H1 (cell line): Measurements from ENCODE around the gene MROH7. TPM values are rescaled to one million over a fixed set of nuclear protein-coding genes. Genes with fewer than 3 reads are reported as not detected.

Experiments
- CTCF ChIA-PET: fragments of 300-600 bp; sonication (Branson Sonifier 250); formaldehyde crosslinking; loops from one replicate; lab custom pipeline; 2021; ENCODE audit not compliant: partially characterized antibody; lab: Charles Lee
- POLR2A ChIA-PET: fragments of 300-600 bp; sonication (Branson Sonifier 250); formaldehyde crosslinking; loops from one replicate; lab custom pipeline; 2021; ENCODE audit warnings: inconsistent platforms; ENCODE audit not compliant: partially characterized antibody; lab: Charles Lee
- DNase-seq, 2 experiments: peaks; one replicate each; pipeline versions ENCODE4 v3.0.0 to v3.0.0-alpha.2; 2010 to 2022; ENCODE audit warnings: low spot score in 2 of 2, low read depth in 1 of 2, mixed read lengths in 1 of 2
- FAIRE-seq: peaks from 2 replicates; lab custom pipeline; 2011; peaks lifted over from hg19 to GRCh38; lab: Jason Lieb, UNC
- H2AFZ ChIP-seq: 2 replicates; pipeline ENCODE4 v1.8.1; 2012; ENCODE audit warnings: low read length, inconsistent platforms
- H2AK5ac ChIP-seq: 2 replicates; pipeline ENCODE4 v1.6.1; 2013; ENCODE audit warnings: low read depth, low read length
- H2BK120ac ChIP-seq: replicated peaks from 2 replicates; pipeline ENCODE3; 2013; ENCODE audit warnings: low read depth, low read length, inconsistent platforms
- H2BK12ac ChIP-seq: 2 replicates; pipeline ENCODE4 v1.6.1; 2013; ENCODE audit warnings: low read depth, low read length
- H2BK15ac ChIP-seq: 2 replicates; pipeline ENCODE4 v1.6.1; 2013; ENCODE audit warnings: low read length
- H2BK20ac ChIP-seq: 2 replicates; pipeline ENCODE4 v1.6.1; 2013; ENCODE audit warnings: low read length
- H2BK5ac ChIP-seq: 2 replicates; pipeline ENCODE4 v1.6.1; 2013; ENCODE audit warnings: low read depth, low read length
- H3K14ac ChIP-seq: 2 replicates; pipeline ENCODE4 v1.6.1; 2013; ENCODE audit warnings: inconsistent platforms; ENCODE audit not compliant: insufficient read length
- H3K18ac ChIP-seq: 2 replicates; pipeline ENCODE4 v1.6.1; 2013; ENCODE audit warnings: low read length; ENCODE audit errors: extremely low read depth
- H3K23ac ChIP-seq: 2 replicates; pipeline ENCODE4 v1.6.1; 2013; ENCODE audit warnings: inconsistent platforms; ENCODE audit not compliant: insufficient read length
- H3K23me2 ChIP-seq: 2 replicates; pipeline ENCODE4 v1.6.1; 2013; ENCODE audit warnings: low read depth, low read length
- H3K27ac ChIP-seq: 2 replicates; pipeline ENCODE4 v1.6.1; 2011; ENCODE audit warnings: low read depth, low read length, inconsistent platforms
- H3K27me3 ChIP-seq, 4 experiments: replicated peaks in 1 of 4; 1 replicate in 1 of 4; 2 replicates in 3 of 4; pipeline versions ENCODE4 v1.6.1 to v1.8.1; 2011 to 2013; ENCODE audit warnings: low read length in 3 of 4, mild to moderate bottlenecking in 3 of 4, inconsistent platforms in 2 of 4, mixed read lengths in 2 of 4, moderate library complexity in 1 of 4; ENCODE audit not compliant: control insufficient read depth in 3 of 4, insufficient read depth in 3 of 4; ENCODE audit errors: extremely low read depth in 1 of 4
- H3K36me3 ChIP-seq, 4 experiments: 2 replicates each; pipeline versions ENCODE4 v1.6.1 to v1.8.1; 2011 to 2013; ENCODE audit warnings: mild to moderate bottlenecking in 4 of 4, low read length in 3 of 4, moderate library complexity in 2 of 4, control low read depth in 1 of 4, inconsistent platforms in 1 of 4; ENCODE audit not compliant: insufficient read depth in 4 of 4, control insufficient read depth in 2 of 4
- H3K4ac ChIP-seq: replicated peaks from 2 replicates; pipeline ENCODE3; 2013; ENCODE audit warnings: low read length, low read depth, mixed read lengths, inconsistent platforms; ENCODE audit not compliant: insufficient read length
- H3K4me1 ChIP-seq, 4 experiments: replicated peaks in 1 of 4; 1 replicate in 1 of 4; 2 replicates in 3 of 4; pipeline versions ENCODE4 v1.6.1 to v1.8.1; 2011 to 2013; ENCODE audit warnings: low read length in 3 of 4, inconsistent platforms in 2 of 4, mixed read lengths in 1 of 4; ENCODE audit not compliant: insufficient read depth in 4 of 4, control insufficient read depth in 3 of 4
- H3K4me2 ChIP-seq, 2 experiments: 2 replicates each; pipeline versions ENCODE4 v1.6.1 to v1.8.1; 2011 to 2013; ENCODE audit warnings: low read depth in 2 of 2, low read length in 2 of 2, control low read depth in 1 of 2, inconsistent platforms in 1 of 2, mild to moderate bottlenecking in 1 of 2; ENCODE audit not compliant: insufficient read depth in 1 of 2
- H3K4me3 ChIP-seq, 4 experiments: fragments of 200-600, 300-600 bp in 1 of 4; sonication (generic), shearing (Covaris generic), sonication (Bioruptor Twin) in 1 of 4; 2 replicates each; pipeline versions ENCODE4 v1.5.1 to v1.8.1; 2011 to 2016; ENCODE audit warnings: low read length in 4 of 4, low read depth in 3 of 4, control low read depth in 2 of 4, inconsistent platforms in 2 of 4, mild to moderate bottlenecking in 2 of 4, mixed read lengths in 1 of 4, moderate library complexity in 1 of 4; ENCODE audit not compliant: insufficient read depth in 2 of 4; ENCODE audit errors: extremely low read depth in 1 of 4
- H3K56ac ChIP-seq: replicated peaks from 2 replicates; pipeline ENCODE3; 2013; ENCODE audit warnings: low read depth, mild to moderate bottlenecking, mixed read lengths, low read length, inconsistent platforms; ENCODE audit not compliant: insufficient read length
- H3K79me1 ChIP-seq: 2 replicates; pipeline ENCODE4 v1.6.1; 2013; ENCODE audit warnings: low read depth, low read length, control low read depth
- H3K79me2 ChIP-seq, 2 experiments: 2 replicates each; pipeline versions ENCODE4 v1.6.1 to v1.8.1; 2012 to 2013; ENCODE audit warnings: low read length in 2 of 2, mild to moderate bottlenecking in 2 of 2, inconsistent platforms in 1 of 2; ENCODE audit not compliant: insufficient read depth in 2 of 2, control insufficient read depth in 1 of 2
- H3K9ac ChIP-seq, 4 experiments: replicated peaks in 1 of 4; 1 replicate in 1 of 4; 2 replicates in 3 of 4; pipeline versions ENCODE4 v1.6.1 to v1.8.1; 2011 to 2013; ENCODE audit warnings: low read depth in 3 of 4, low read length in 3 of 4, control low read depth in 2 of 4, mild to moderate bottlenecking in 2 of 4, moderate library complexity in 2 of 4, inconsistent platforms in 1 of 4; ENCODE audit errors: extremely low read depth in 1 of 4
- H3K9me3 ChIP-seq, 2 experiments: 2 replicates each; pipeline versions ENCODE4 v1.6.1 to v1.8.1; 2012 to 2013; ENCODE audit warnings: mild to moderate bottlenecking in 2 of 2, moderate library complexity in 2 of 2, control low read depth in 1 of 2, inconsistent platforms in 1 of 2, low read depth in 1 of 2, low read length in 1 of 2, mixed read lengths in 1 of 2; ENCODE audit not compliant: insufficient read depth in 2 of 2
- H4K20me1 ChIP-seq, 2 experiments: replicated peaks in 1 of 2; 2 replicates each; pipeline versions ENCODE3 to v1.8.1; 2011 to 2013; ENCODE audit warnings: inconsistent platforms in 2 of 2, low read length in 2 of 2, mild to moderate bottlenecking in 1 of 2; ENCODE audit not compliant: insufficient read depth in 2 of 2, control insufficient read depth in 1 of 2
- H4K5ac ChIP-seq: 2 replicates; pipeline ENCODE4 v1.6.1; 2013; ENCODE audit warnings: low read length, low read depth, mixed read lengths, inconsistent platforms; ENCODE audit not compliant: insufficient read length
- H4K8ac ChIP-seq: 2 replicates; pipeline ENCODE4 v1.8.0; 2013; ENCODE audit warnings: mild to moderate bottlenecking, moderate library complexity, low read length, inconsistent platforms; ENCODE audit not compliant: insufficient read depth; ENCODE audit errors: extremely low read depth
- H4K91ac ChIP-seq: replicated peaks from 2 replicates; pipeline ENCODE3; 2013; ENCODE audit warnings: low read length, mixed read lengths, inconsistent platforms; ENCODE audit not compliant: insufficient read length
- BRCA1 ChIP-seq: IDR thresholded peaks from 2 replicates; pipeline ENCODE4 v1.6.1; 2012; ENCODE audit warnings: low read depth, low read length, improper control_type of control experiment
- CBX5 ChIP-seq: fragments of 300-800, 300-1000 bp; sonication (generic); IDR thresholded peaks from 2 replicates; pipeline ENCODE4 v1.7.1; 2016; ENCODE audit warnings: antibody characterized with exemption, low read length, low read depth
- GTF2F1 ChIP-seq: IDR thresholded peaks from 2 replicates; pipeline ENCODE4 v1.6.1; 2012; ENCODE audit warnings: low read depth, low read length, improper control_type of control experiment, borderline replicate concordance
- PHF8 ChIP-seq: fragments of 200-600 bp; sonication (generic); conservative IDR thresholded peaks from 2 replicates; pipeline ENCODE4 v1.7.1; 2012; ENCODE audit warnings: low read depth, mild to moderate bottlenecking, inconsistent platforms, low read length, moderate library complexity
- POU5F1 ChIP-seq: IDR thresholded peaks from 2 replicates; pipeline ENCODE4 v1.6.1; 2011; ENCODE audit warnings: low read depth, mild to moderate bottlenecking, low read length, moderate library complexity
- SUZ12 ChIP-seq: fragments of 200-600 bp; sonication (generic); IDR thresholded peaks from 2 replicates; pipeline ENCODE4 v1.6.1; 2012; ENCODE audit warnings: mild to moderate bottlenecking, inconsistent platforms, low read length, moderate library complexity, mixed read lengths
- TEAD4 ChIP-seq: IDR thresholded peaks from 2 replicates; pipeline ENCODE4 v1.6.1; 2012; ENCODE audit warnings: low read depth, low read length, inconsistent platforms, mixed read lengths
- WGBS, 2 experiments: shearing (Covaris generic) in 1 of 2; methylation state at CpG; one replicate each; pipeline versions ENCODE4 v1.1.6 to v1.1.7; 2013 to 2015; ENCODE audit warnings: low lambda C conversion rate in 2 of 2, mixed read lengths in 2 of 2, inconsistent platforms in 1 of 2, low coverage in 1 of 2, missing lambda C conversion rate in 1 of 2; ENCODE audit not compliant: insufficient replicate concordance in 2 of 2, insufficient coverage in 1 of 2, insufficient read length in 1 of 2; ENCODE audit errors: extremely low coverage in 1 of 2, missing lambda C conversion rate in 1 of 2; 5-methylcytosine and 5-hydroxymethylcytosine counted together
- polyA plus RNA-seq, 7 experiments: library from polyadenylated mRNA; depleted of rRNA in 3 of 7; stranded (reverse) in 5 of 7; unstranded in 2 of 7; fragments of >200 nt in 5 of 7; fragments of 200-250 nt in 2 of 7; gene quantifications; 1 replicate in 5 of 7; 2 replicates in 1 of 7; 4 replicates in 1 of 7; pipeline versions ENCODE4 v1.2.1 to v1.2.3, GENCODE V29; 2011 to 2013; ENCODE audit warnings: missing spikeins in 2 of 7, mixed read lengths in 2 of 7
- total RNA-seq: library from RNA; stranded (reverse); fragmentation: NEBNext Ultra II Directional; extraction: Animal tissue kit (Norgen Biotek cat#: 25700); gene quantifications from 2 replicates; pipeline ENCODE4 v1.2.1, GENCODE V29; 2021
- TF ChIP-seq, protein P1 (sequence below): IDR thresholded peaks from 2 replicates; pipeline ENCODE4 v1.6.1; 2012; ENCODE audit warnings: inconsistent platforms

The MROH7 gene
- total and polyA plus RNA-seq, 2 of the 8 experiments (the other 6 are each of a cell fraction or from before 2014, with no cell fraction given) = 0.07 to 0.20 TPM

GRCh38 chr1:54645806-54646676, 4.5 kb downstream of the MROH7 start:
- H4K8ac ChIP-seq = no peak overlapping the region
- no peak for FAIRE-seq
- no peak for TF ChIP-seq PHF8
- no peak for TF ChIP-seq TEAD4
- TF ChIP-seq GTF2F1 = no peak
- TF ChIP-seq SUZ12 = no peak
- no peak for TF ChIP-seq CBX5
- TF ChIP-seq BRCA1 = no peak
- no peak for TF ChIP-seq POU5F1
- TF ChIP-seq, protein P1, sequence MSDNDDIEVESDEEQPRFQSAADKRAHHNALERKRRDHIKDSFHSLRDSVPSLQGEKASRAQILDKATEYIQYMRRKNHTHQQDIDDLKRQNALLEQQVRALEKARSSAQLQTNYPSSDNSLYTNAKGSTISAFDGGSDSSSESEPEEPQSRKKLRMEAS = no peak
- TF ChIP-seq, all 59 proteins: peak for 0

More at GRCh38 chr1:54645806-54646676, 4.5 kb downstream of the MROH7 start:
- H3K23me2 ChIP-seq = no peaks in the 10 kb centered on the region
- H4K20me1 ChIP-seq = no peaks in the 10 kb centered on the region
- H3K23ac ChIP-seq = no peak overlapping the region
- H3K4ac ChIP-seq = no peak overlapping the region
- WGBS, 2 experiments = 89% methylated on average over 7 of the region's 7 CpGs; no CpG with 5 or more reads in 1 of the 2 experiments
- H2BK120ac ChIP-seq = no peak overlapping the region
- no peak overlapping the region for H3K4me2 ChIP-seq
- H3K79me2 ChIP-seq = no peaks in the 10 kb centered on the region
- no peak overlapping the region for H3K9ac ChIP-seq
- H3K27ac ChIP-seq = no peak overlapping the region
- no peak overlapping the region for H3K56ac ChIP-seq
- H3K4me1 ChIP-seq = 0 out of 7 replicates have a peak, but pooled peaks cover 0 to 2% (median 0%) of the 10 kb centered on the region in 4 experiments
- H2BK12ac ChIP-seq = no peak overlapping the region
- no peak overlapping the region for H2AK5ac ChIP-seq
- no peak overlapping the region for H4K91ac ChIP-seq
- DNase-seq = no peak
- no peaks in the 10 kb centered on the region for H3K36me3 ChIP-seq
- H4K5ac ChIP-seq = no peak overlapping the region
- no peak overlapping the region for H3K14ac ChIP-seq
- ChIA-PET CTCF (no interaction called here), POLR2A (no interaction called here)
- H2BK5ac ChIP-seq = no peak overlapping the region
- H2AFZ ChIP-seq = no peak overlapping the region
- H2BK20ac ChIP-seq = no peak overlapping the region
- H3K18ac ChIP-seq = no peak overlapping the region
- H3K27me3 ChIP-seq = peaks cover 0 to 3% (median 0%) of the 10 kb centered on the region in 4 experiments; a peak in 3 of 7 replicates
- no peaks in the 10 kb centered on the region for H3K79me1 ChIP-seq
- peaks cover 7 to 10% of the 10 kb centered on the region in 2 experiments; a peak in 3 of 4 replicates for H3K9me3 ChIP-seq
- no peak overlapping the region for H2BK15ac ChIP-seq
- no peak overlapping the region for H3K4me3 ChIP-seq
